NB4 (cell line): ENCODE data around the gene AGFG1.
A peak's percentile ranks its signal among the peaks of the same experiment; 100 is the strongest.

Experiments
- DNase-seq: peaks from one replicate; pipeline ENCODE4 v3.0.0; 2010; ENCODE audit warnings: low read depth
- H3K4me3 ChIP-seq: one replicate; pipeline ENCODE4 v1.5.1; 2011; ENCODE audit warnings: mild to moderate bottlenecking, low read depth, low read length, moderate library complexity
- MYC ChIP-seq: IDR thresholded peaks from 2 replicates; pipeline ENCODE4 v1.6.1; 2011; ENCODE audit warnings: low read depth, low read length
- POLR2A ChIP-seq: IDR thresholded peaks from 2 replicates; pipeline ENCODE4 v1.6.1; 2011; ENCODE audit warnings: mild to moderate bottlenecking; ENCODE audit not compliant: insufficient read length; ENCODE audit errors: extremely low read depth
- TF ChIP-seq, protein P1 (sequence below): IDR thresholded peaks from one replicate; pipeline ENCODE4 v1.5.1; 2012; ENCODE audit warnings: low read depth, low read length
- TF ChIP-seq, protein P2 (sequence below): IDR thresholded peaks from 2 replicates; pipeline ENCODE4 v1.6.1; 2011; ENCODE audit warnings: low read depth, low read length

The AGFG1 gene

DNA sequence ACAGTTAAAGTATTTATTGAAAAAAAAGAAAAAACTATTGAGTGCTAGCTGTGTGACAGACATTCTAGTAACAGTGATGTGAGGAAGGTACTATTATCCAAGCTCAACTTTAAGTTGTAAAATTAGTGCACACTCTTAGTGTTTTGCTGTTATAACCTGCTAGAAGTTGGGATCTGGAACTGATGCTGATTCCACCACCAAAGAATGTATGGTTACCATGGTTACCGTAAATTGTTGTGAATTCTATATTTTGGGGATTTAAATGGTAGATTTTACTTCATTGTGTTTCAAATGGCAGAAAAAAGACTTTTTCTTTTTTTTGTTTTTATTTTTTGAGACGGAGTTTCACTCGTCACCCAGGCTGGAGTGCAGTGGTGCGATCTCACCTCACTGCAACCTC, 5.3 kb downstream of the AGFG1 start:
- DNase-seq, result no peak
- TF ChIP-seq, protein P1, sequence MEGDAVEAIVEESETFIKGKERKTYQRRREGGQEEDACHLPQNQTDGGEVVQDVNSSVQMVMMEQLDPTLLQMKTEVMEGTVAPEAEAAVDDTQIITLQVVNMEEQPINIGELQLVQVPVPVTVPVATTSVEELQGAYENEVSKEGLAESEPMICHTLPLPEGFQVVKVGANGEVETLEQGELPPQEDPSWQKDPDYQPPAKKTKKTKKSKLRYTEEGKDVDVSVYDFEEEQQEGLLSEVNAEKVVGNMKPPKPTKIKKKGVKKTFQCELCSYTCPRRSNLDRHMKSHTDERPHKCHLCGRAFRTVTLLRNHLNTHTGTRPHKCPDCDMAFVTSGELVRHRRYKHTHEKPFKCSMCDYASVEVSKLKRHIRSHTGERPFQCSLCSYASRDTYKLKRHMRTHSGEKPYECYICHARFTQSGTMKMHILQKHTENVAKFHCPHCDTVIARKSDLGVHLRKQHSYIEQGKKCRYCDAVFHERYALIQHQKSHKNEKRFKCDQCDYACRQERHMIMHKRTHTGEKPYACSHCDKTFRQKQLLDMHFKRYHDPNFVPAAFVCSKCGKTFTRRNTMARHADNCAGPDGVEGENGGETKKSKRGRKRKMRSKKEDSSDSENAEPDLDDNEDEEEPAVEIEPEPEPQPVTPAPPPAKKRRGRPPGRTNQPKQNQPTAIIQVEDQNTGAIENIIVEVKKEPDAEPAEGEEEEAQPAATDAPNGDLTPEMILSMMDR, result no peak
- TF ChIP-seq, protein P2, sequence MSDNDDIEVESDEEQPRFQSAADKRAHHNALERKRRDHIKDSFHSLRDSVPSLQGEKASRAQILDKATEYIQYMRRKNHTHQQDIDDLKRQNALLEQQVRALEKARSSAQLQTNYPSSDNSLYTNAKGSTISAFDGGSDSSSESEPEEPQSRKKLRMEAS, result no peak
- no peak for TF ChIP-seq POLR2A
- TF ChIP-seq MYC, result no peak

DNA sequence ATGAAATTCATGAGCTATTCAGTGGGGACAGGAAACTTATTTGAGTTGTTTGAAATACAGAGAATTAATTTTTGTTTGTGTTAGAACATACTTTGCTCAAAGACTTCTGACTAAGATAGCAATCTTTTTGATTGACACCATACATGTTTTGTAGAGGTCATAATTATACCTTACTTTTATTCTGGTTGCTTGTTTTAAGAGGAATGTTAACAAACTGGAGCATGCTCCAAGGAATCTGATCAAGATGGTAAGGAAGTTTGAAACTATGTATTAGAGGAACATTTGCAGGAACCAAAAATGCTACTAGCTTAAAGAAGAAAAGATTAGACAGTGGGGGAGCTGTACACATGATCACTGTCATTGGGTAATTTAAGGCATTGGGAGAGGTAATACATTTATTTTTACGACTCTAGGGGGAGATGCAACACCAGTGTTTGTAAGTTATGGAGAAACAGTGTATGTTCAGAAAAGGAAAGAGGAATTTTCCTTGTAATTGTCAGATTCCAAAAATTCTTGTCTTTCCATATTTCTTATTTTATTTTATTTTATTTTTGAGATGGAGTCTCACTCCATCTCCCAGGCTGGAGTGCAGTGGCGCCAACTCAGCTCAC, 8.0 kb downstream of the AGFG1 start:
- DNase-seq, result peak; percentile 66
- TF ChIP-seq, protein P2, result no peak
- no peak for TF ChIP-seq POLR2A
- TF ChIP-seq, protein P1, result no peak
- TF ChIP-seq MYC, result no peak
- H3K4me3 ChIP-seq, result no peak overlapping the region

More for the DNA sequence above, 5.3 kb downstream of the AGFG1 start:
- no peak overlapping the region for H3K4me3 ChIP-seq

DNA sequence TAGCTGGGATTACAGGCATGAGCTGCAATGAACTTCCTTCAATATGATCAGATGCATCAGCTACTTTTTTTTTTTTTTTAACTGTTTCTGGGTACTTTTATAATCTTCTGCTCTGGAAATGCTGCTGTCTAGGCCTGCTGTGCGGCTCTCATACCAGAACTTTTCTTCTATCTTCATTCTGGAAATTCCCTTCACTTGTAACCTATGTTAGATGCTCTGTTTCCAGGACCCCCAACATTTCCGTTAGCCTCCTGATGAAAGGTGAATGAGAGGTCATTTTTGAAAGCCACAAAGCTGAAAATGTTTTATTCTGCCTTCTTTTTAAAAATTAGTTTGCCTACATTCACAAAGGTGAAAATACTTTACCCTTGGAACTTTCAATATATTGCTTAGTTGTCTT, 8.6 kb downstream of the AGFG1 start:
- DNase-seq, result no peak
- H3K4me3 ChIP-seq, result no peak overlapping the region
- TF ChIP-seq POLR2A (no peak), MYC (no peak)
- TF ChIP-seq, protein P2, result no peak
- TF ChIP-seq, protein P1, result no peak

DNA sequence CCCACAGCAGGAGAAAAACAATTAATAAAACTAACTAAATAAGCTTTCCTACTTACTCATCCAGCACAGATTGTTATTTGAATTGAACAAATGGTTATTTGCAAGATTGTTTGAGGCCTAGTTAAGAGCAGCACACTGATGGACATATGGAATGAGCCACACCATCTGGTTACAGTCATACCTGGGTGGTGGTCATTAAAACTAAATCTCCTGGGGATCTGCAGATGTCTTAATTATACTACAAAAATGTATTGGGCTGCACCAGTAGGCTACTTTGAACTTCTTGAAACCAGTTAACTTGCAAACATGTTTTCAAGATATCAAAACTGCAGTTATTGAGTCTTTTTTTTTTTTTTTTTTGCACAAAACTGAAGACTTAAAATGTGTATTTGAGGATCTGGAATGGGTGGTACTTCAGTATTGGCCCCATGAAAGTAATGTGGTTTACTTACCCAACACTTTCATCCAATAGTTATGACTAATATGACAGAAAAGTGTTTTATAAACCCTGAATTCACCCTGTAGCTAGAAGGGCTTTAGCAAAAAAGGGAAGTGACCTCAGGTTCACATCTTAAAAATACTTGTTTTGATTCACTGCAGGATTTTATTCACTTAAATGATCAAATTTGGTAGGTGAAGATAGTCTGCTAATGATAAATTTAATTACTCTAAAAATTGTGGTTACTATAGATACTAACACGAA, 10.8 kb downstream of the AGFG1 start:
- H3K4me3 ChIP-seq, result no peak overlapping the region
- peak; percentile 83 for DNase-seq
- no peak for TF ChIP-seq POLR2A
- TF ChIP-seq, protein P2, result no peak
- no peak for TF ChIP-seq MYC
- TF ChIP-seq, protein P1, result no peak

DNA sequence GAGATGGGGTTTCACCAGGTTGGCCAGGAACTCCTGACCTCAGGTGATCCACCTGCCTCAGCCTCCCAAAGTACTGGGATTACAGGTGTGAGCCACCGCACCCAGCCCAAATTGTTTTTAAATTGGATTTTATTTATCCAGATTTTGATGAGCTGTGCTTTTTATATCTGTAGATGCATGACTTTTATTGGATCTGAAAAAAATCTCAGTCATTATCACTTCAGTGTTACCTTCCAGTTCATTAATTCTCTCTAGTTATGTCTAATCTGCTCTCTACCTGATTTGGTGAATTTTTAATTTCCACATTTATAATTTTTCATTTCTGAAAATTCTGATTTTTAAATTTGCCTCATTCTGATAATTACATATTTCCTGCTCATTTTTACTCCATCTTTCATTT, 13.5 kb downstream of the AGFG1 start:
- no peak overlapping the region for H3K4me3 ChIP-seq
- no peak for DNase-seq
- TF ChIP-seq, protein P1, result no peak
- TF ChIP-seq, protein P2, result no peak
- TF ChIP-seq MYC, result no peak
- TF ChIP-seq POLR2A, result no peak
